HepG2 (cell line): ENCODE data around the gene SND1. TPM values are rescaled to one million over a fixed set of nuclear protein-coding genes. Genes with fewer than 3 reads are reported as not detected.

Experiments
- ATAC-seq: fragments of 200-7000 bp; cut with Tn5 transposase; 3 replicates; pipeline ENCODE4 v1.9.1; 2020; ENCODE audit warnings: mild to moderate bottlenecking, moderate library complexity
- BruUV-seq: library from RNA; stranded (reverse); fragments of 400-500 nt; replicated peaks from 2 replicates; lab custom pipeline; 2021; lab: Mats Ljungman, UMichigan
- CTCF ChIA-PET: fragments of 300-600 bp; formaldehyde crosslinking; extraction: SDS; loops from one replicate; lab custom pipeline; 2021; ENCODE audit warnings: low total read pairs, inconsistent platforms, low intra/inter-chr PET ratio; lab: Yijun Ruan, JAX
- POLR2A ChIA-PET: fragments of 350-600 bp; sonication (Branson Sonifier 250); formaldehyde crosslinking; loops from one replicate; lab custom pipeline; 2020; ENCODE audit warnings: antibody characterized with exemption, inconsistent platforms; lab: Yijun Ruan, JAX
- DNase-seq: peaks from one replicate; pipeline ENCODE4 v3.0.0-alpha.2; 2015; ENCODE audit warnings: low spot score
- FAIRE-seq: peaks from 3 replicates; lab custom pipeline; 2011; peaks lifted over from hg19 to GRCh38; lab: Jason Lieb, UNC
- H2AFZ ChIP-seq: one replicate; pipeline ENCODE4 v1.6.1; 2011; ENCODE audit warnings: low read length, inconsistent platforms
- H3K27ac ChIP-seq: fragments of 300-600 bp; 3 replicates; pipeline ENCODE4 v1.8.0; 2011; ENCODE audit warnings: mixed run types, mild to moderate bottlenecking, mixed read lengths, low read length, inconsistent platforms; ENCODE audit not compliant: insufficient read depth; ENCODE audit errors: extremely low read length
- H3K27me3 ChIP-seq, 2 experiments: fragments of 200-600 bp in 1 of 2; 2 replicates in 1 of 2; 3 replicates in 1 of 2; pipeline versions ENCODE4 v1.6.0 to v1.8.0; 2011; ENCODE audit warnings: low read length in 2 of 2, mild to moderate bottlenecking in 2 of 2, moderate library complexity in 2 of 2, inconsistent platforms in 1 of 2; ENCODE audit not compliant: insufficient read depth in 2 of 2, control insufficient read depth in 1 of 2
- H3K36me3 ChIP-seq, 2 experiments: fragments of 200-600 bp in 1 of 2; replicated peaks in 1 of 2; 2 replicates in 1 of 2; 3 replicates in 1 of 2; pipeline versions ENCODE4 v1.5.1 to v1.8.0; 2011; ENCODE audit warnings: low read length in 2 of 2, inconsistent platforms in 1 of 2; ENCODE audit not compliant: insufficient read depth in 2 of 2, control insufficient read depth in 1 of 2
- H3K4me1 ChIP-seq: 2 replicates; pipeline ENCODE4 v1.5.1; 2012; ENCODE audit warnings: low read length, inconsistent platforms; ENCODE audit not compliant: insufficient read depth
- H3K4me2 ChIP-seq: 2 replicates; pipeline ENCODE4 v1.6.0; 2011; ENCODE audit warnings: low read depth, low read length, inconsistent platforms
- H3K4me3 ChIP-seq, 3 experiments: fragments of 200-600 bp in 1 of 3; sonication (generic), shearing (Covaris generic) in 1 of 3; replicated peaks in 1 of 3; 2 replicates each; pipeline ENCODE4 v1.5.1; 2011 to 2016; ENCODE audit warnings: low read length in 3 of 3, inconsistent platforms in 2 of 3, low read depth in 2 of 3, mild to moderate bottlenecking in 2 of 3, control low read depth in 1 of 3, mixed read lengths in 1 of 3; ENCODE audit not compliant: insufficient read depth in 1 of 3
- H3K79me2 ChIP-seq: one replicate; pipeline ENCODE4 v1.6.1; 2011; ENCODE audit warnings: low read length, inconsistent platforms; ENCODE audit not compliant: insufficient read depth
- H3K9ac ChIP-seq: 2 replicates; pipeline ENCODE4 v1.6.0; 2011; ENCODE audit warnings: mild to moderate bottlenecking, low read depth, low read length, inconsistent platforms; ENCODE audit not compliant: insufficient read depth
- H3K9me3 ChIP-seq: 2 replicates; pipeline ENCODE4 v1.5.1; 2012; ENCODE audit warnings: mild to moderate bottlenecking, low read length
- H4K20me1 ChIP-seq: 2 replicates; pipeline ENCODE4 v1.6.0; 2011; ENCODE audit warnings: inconsistent platforms, mild to moderate bottlenecking, low read length, moderate library complexity; ENCODE audit not compliant: insufficient read depth
- CTCF ChIP-seq: sonication (generic); formaldehyde crosslinking; IDR thresholded peaks from 2 replicates; pipeline ENCODE4 v1.5.0; 2020; ENCODE audit warnings: mild to moderate bottlenecking, missing genetic modification reagents, moderate library complexity
- KDM5B ChIP-seq: sonication (generic); formaldehyde crosslinking; IDR thresholded peaks from 2 replicates; pipeline ENCODE4 v1.4.0; 2020; ENCODE audit warnings: missing genetic modification reagents, mild to moderate bottlenecking, borderline replicate concordance
- PCBP1 ChIP-seq: fragments of 200-400 bp; formaldehyde crosslinking; IDR thresholded peaks from 2 replicates; pipeline ENCODE4 v1.6.1; 2017; ENCODE audit warnings: mild to moderate bottlenecking, low read depth, low read length, borderline replicate concordance
- RBFOX2 ChIP-seq: fragments of 200-400 bp; formaldehyde crosslinking; IDR thresholded peaks from 2 replicates; pipeline ENCODE4 v1.6.1; 2017; ENCODE audit warnings: low read depth, mild to moderate bottlenecking, low read length
- RBM39 ChIP-seq: fragments of 200-400 bp; formaldehyde crosslinking; IDR thresholded peaks from one replicate; pipeline ENCODE4 v1.6.1; 2018; ENCODE audit warnings: antibody characterized with exemption, mild to moderate bottlenecking, low read depth, low read length; ENCODE audit not compliant: poor library complexity, severe bottlenecking
- SRSF1 ChIP-seq: fragments of 200-400 bp; formaldehyde crosslinking; optimal IDR thresholded peaks from 2 replicates; pipeline ENCODE3; 2017; ENCODE audit warnings: mild to moderate bottlenecking, low read depth, low read length, moderate library complexity
- ZBTB3 ChIP-seq: sonication (generic); formaldehyde crosslinking; IDR thresholded peaks from 2 replicates; pipeline ENCODE4 v1.4.0; 2020; ENCODE audit warnings: low read depth, mild to moderate bottlenecking, moderate library complexity, missing genetic modification reagents, borderline replicate concordance
- ZNF142 ChIP-seq: sonication (generic); formaldehyde crosslinking; IDR thresholded peaks from 2 replicates; pipeline ENCODE4 v1.4.0; 2020; ENCODE audit warnings: missing genetic modification reagents
- ZNF564 ChIP-seq: sonication (generic); formaldehyde crosslinking; IDR thresholded peaks from 2 replicates; pipeline ENCODE4 v1.8.1; 2023; ENCODE audit warnings: mild to moderate bottlenecking, missing genetic modification reagents
- ZNF687 ChIP-seq: sonication (generic); formaldehyde crosslinking; IDR thresholded peaks from 2 replicates; pipeline ENCODE4 v1.5.1; 2020; ENCODE audit warnings: mild to moderate bottlenecking, missing genetic modification reagents, moderate library complexity
- WGBS: methylation state at CpG from one replicate; pipeline ENCODE4 v1.1.6; 2017; ENCODE audit warnings: low lambda C conversion rate; 5-methylcytosine and 5-hydroxymethylcytosine counted together
- in situ Hi-C: cut with HindIII; loops from 2 replicates; pipeline ENCODE4 v1.10.0; 2017; ENCODE audit warnings: low pct_unique_long_range_greater_than_20kb; ENCODE audit not compliant: extremely low pct_ligation_motif_present
- intact Hi-C: fragments of 100-400 bp; cut with micrococcal nuclease; formaldehyde crosslinking; loops from one replicate; pipeline ENCODE4 v1.10.0; 2022; ENCODE audit not compliant: unreplicated experiment
- polyA plus RNA-seq, 8 experiments: library from polyadenylated mRNA; depleted of rRNA in 3 of 8; stranded (reverse) in 7 of 8; unstranded in 1 of 8; fragments of >200 nt; fragmentation: Illumina TruSeq in 4 of 8; extraction: Trizol in 4 of 8; gene quantifications; 2 replicates each; pipeline versions ENCODE4 v1.2.1 to v1.2.3, GENCODE V29; 2011 to 2016; ENCODE audit warnings: low read depth in 4 of 8, missing spikeins in 1 of 8, mixed read lengths in 1 of 8; ENCODE audit not compliant: insufficient read depth in 1 of 8
- total RNA-seq, 5 experiments: library from RNA; depleted of rRNA; stranded (reverse); fragments of >200 nt; fragmentation: Illumina TruSeq; extraction: Trizol; gene quantifications; 2 replicates each; pipeline ENCODE4 v1.2.3, GENCODE V29; 2016; ENCODE audit warnings: low read depth in 1 of 5

Gene SND1
- total and polyA plus RNA-seq, 2 of the 13 experiments (the other 11 are each of a cell fraction or from before 2014, with no cell fraction given) = 110 to 182 TPM

GRCh38 chr7:128104108-128104742, 452.2 kb downstream of the SND1 start:
- Histone ChIP-seq H3K9ac (no peak overlapping the region), H3K27ac (no peak overlapping the region), H3K9me3 (no peaks in the 10 kb centered on the region)
- peak; percentile 43; the same call in 1 of the 2 replicates for TF ChIP-seq ZNF687 (CRISPR knock-in tag)
- TF ChIP-seq ZNF564 (CRISPR knock-in tag) = 0 out of 2 replicates have a peak, but pooled peaks have one; percentile 16
- peak; percentile 14; the same call in 1 of the 2 replicates for TF ChIP-seq CTCF (CRISPR knock-in tag)
- TF ChIP-seq PCBP1 = no peak
- TF ChIP-seq ZNF142 (CRISPR knock-in tag) = 0 out of 2 replicates have a peak, but pooled peaks have one; percentile 6
- TF ChIP-seq SRSF1 = peak; percentile 69
- TF ChIP-seq RBM39 = peak; percentile 62
- TF ChIP-seq KDM5B (CRISPR knock-in tag) = peak; percentile 1; the same call in 1 of the 2 replicates
- peak; percentile 35; the same call in 1 of the 2 replicates for TF ChIP-seq RBFOX2
- 0 out of 2 replicates have a peak, but pooled peaks have one; percentile 3 for TF ChIP-seq ZBTB3 (CRISPR knock-in tag)

More at GRCh38 chr7:128104108-128104742, 452.2 kb downstream of the SND1 start:
- Histone ChIP-seq H3K4me3 (peak overlapping the region; percentile 40 to 66 (median 52); a peak in 5 of 6 replicates), H3K27me3 (peaks cover 0 to 19% of the 10 kb centered on the region in 2 experiments; a peak in 4 of 5 replicates), H3K4me1 (peaks cover 26% of the 10 kb centered on the region), H2AFZ (no peak overlapping the region), H3K36me3 (no peaks in the 10 kb centered on the region), H3K4me2 (peak overlapping the region; percentile 71), H3K79me2 (no peaks in the 10 kb centered on the region), H4K20me1 (no peaks in the 10 kb centered on the region; the same call in 1 of the 2 replicates)
- intact Hi-C loops (no loop called here), in situ Hi-C loops (no loop called here)
- CTCF ChIA-PET = no interaction called here
- no TSS peak for BruUV-seq
- DNase-seq (no peak), ATAC-seq (peak; percentile 20), FAIRE-seq (no peak)
- POLR2A ChIA-PET = interaction anchor here (1.7 kb wide), 1 partner anchor 240 kb away, joined by 4 read pairs; the partner anchor contains the start of gene RBM28
- WGBS = 15% methylated on average over 10 of the region's 59 CpGs
